Activated naive CD4-positive, alpha-beta T cell treated with anti-CD3 and anti-CD28 coated beads, Interleukin-2, amount 50 U/mL, for 24 hours (primary cell): ENCODE measurements around the gene TPGS1.

Source experiments
- H3K27ac Mint-ChIP-seq: one replicate; pipeline ENCODE4 v1.8.0; 2021; ENCODE audit warnings: mild to moderate bottlenecking, mixed read lengths
- H3K27me3 Mint-ChIP-seq: one replicate; pipeline ENCODE4 v1.8.0; 2021; ENCODE audit warnings: mixed read lengths
- H3K36me3 Mint-ChIP-seq: one replicate; pipeline ENCODE4 v1.8.0; 2021; ENCODE audit warnings: mixed read lengths
- H3K4me1 Mint-ChIP-seq: one replicate; pipeline ENCODE4 v1.8.0; 2021; ENCODE audit warnings: mixed read lengths
- H3K4me3 Mint-ChIP-seq: one replicate; pipeline ENCODE4 v1.8.0; 2021; ENCODE audit warnings: mild to moderate bottlenecking, mixed read lengths
- H3K9me3 Mint-ChIP-seq: one replicate; pipeline ENCODE4 v1.8.0; 2021; ENCODE audit warnings: mixed read lengths

The TPGS1 gene

DNA sequence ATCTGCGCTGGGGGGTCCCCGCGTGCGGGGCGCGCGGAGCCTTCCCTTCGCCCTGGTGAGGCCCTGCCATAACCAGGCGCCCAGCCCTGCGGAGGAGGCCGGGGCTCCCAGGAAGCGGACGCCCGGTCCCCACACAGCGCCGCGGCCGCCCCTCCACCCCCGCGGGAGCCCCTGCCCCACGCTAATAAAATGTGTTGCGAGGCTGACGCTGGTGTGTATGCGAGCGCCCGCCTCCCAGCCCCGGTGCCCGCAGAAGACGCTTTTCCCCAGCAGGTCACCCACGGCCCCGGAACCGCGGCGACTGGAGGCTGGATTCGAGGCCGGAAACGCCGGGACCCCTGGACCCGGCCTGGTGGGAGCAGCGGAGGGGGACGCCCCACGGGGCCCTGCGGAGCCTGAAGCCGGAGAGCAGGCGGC, 12.2 kb downstream of the TPGS1 start:
- no peak overlapping the region for H3K27ac Mint-ChIP-seq
- H3K4me1 Mint-ChIP-seq, result peaks cover 10% of the 10 kb centered on the region
- H3K9me3 Mint-ChIP-seq, result no peaks in the 10 kb centered on the region
- no peaks in the 10 kb centered on the region for H3K36me3 Mint-ChIP-seq
- no peaks in the 10 kb centered on the region for H3K27me3 Mint-ChIP-seq
- no peak overlapping the region for H3K4me3 Mint-ChIP-seq

DNA sequence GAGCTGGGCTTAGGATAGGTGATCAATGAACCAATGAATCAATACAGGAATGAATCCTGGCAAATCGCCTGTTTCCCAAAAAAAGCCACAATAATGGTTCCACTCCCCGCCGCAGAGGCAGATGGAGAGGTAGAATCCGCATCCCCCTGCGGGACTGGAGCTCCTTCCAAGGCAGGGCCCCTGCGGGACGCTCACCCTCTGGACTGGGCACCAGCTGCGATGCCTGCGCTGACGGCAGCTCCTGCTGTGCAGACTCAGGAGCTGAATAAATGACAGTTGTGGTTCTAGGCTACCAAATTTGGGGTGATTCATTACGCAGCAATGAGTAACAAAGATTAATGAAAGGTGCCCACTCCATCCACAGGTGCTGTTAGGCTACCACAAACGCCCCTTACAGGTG, 15.4 kb downstream of the TPGS1 start:
- H3K27me3 Mint-ChIP-seq, result peaks cover 1% of the 10 kb centered on the region
- no peak overlapping the region for H3K4me3 Mint-ChIP-seq
- H3K27ac Mint-ChIP-seq, result no peak overlapping the region
- no peaks in the 10 kb centered on the region for H3K4me1 Mint-ChIP-seq
- H3K9me3 Mint-ChIP-seq, result no peaks in the 10 kb centered on the region
- no peaks in the 10 kb centered on the region for H3K36me3 Mint-ChIP-seq

DNA sequence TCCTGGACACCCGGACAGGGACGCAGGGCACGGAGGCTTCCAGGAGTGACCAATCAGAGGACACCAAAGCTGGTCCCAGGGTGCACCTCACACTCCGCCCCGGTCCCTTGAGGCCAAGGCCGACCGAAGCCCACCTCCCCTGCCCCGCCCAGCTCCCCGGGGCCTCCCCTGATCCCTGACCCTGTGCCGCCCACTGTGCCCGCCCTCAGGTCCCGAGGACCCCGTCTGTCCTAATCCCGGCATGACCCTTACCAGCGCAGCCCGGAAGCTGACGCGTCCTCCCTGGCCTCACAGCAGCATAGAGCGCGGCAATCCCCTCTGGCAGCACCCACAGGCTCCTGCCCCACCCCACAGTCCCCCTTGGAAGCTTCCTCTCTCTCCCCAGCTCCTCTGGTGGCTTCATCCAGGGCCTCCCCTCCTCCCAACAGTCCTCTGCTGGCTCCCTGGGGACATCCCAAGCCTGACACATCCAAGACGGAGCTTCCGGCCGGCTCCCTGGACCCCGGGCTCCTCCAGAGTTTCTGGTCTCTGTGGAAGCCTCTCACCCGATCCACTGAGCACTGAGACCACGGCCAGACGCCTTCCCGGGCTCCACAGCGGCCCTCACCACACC, 16.9 kb downstream of the TPGS1 start:
- Mint-ChIP-seq H3K27me3 (peaks cover 1% of the 10 kb centered on the region), H3K36me3 (no peaks in the 10 kb centered on the region), H3K4me3 (no peak overlapping the region), H3K27ac (no peak overlapping the region), H3K4me1 (no peaks in the 10 kb centered on the region), H3K9me3 (no peaks in the 10 kb centered on the region)

- Mint-ChIP-seq H3K36me3 (no peaks in the 10 kb centered on the region), H3K27ac (no peak overlapping the region), H3K4me3 (no peak overlapping the region), H3K4me1 (no peaks in the 10 kb centered on the region), H3K27me3 (peaks cover 1% of the 10 kb centered on the region), H3K9me3 (no peaks in the 10 kb centered on the region)
Measured at GRCh38 chr19:525029-525428, 17.7 kb downstream of the TPGS1 start.

- Mint-ChIP-seq H3K4me1 (no peaks in the 10 kb centered on the region), H3K27ac (no peak overlapping the region), H3K36me3 (no peaks in the 10 kb centered on the region), H3K4me3 (no peak overlapping the region), H3K27me3 (peaks cover 1% of the 10 kb centered on the region), H3K9me3 (no peaks in the 10 kb centered on the region)
Measured at GRCh38 chr19:525857-526419, 18.6 kb downstream of the TPGS1 start.

DNA sequence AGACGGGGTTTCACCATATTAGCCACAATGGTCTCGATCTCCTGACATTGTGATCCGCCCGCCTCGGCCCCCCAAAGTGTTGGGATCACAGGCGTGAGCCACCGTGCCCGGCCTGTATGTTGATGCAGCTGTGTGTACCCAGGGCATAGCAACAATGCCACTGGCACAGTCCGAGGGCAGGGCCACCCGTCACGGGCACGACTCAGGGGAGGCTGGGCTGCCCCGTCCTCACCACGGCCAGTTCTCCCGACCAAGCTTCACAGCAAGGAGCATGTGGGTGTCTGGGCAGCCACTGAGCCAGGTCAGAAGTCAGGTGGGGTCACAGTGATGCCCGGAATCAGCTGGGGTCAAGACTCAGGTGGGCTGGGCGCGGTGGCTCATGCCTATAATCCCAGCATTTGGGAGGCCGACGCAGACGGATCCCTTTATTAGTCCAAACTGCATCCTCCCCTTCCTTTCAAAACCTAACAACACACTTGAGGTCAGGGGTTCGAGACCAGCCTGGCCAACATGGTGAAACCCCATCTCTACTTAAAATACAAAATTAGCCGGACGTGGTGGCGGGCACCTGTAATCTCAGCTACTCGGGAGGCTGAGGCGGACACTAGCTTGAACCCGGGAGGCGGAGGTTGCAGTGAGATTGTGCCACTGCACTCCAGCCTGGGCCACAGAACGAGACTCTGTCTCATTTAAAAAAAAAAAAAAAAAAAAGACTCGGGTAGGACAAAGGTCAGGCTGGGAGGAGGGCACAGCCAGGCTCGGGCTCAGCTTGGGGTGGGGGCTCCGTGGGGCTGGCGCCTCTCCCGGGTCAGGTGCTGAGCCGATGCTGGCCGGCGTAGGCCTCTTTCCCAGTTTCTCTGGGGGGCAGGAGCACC, 23.1 kb downstream of the TPGS1 start:
- Mint-ChIP-seq H3K27ac (peak overlapping the region; percentile 70), H3K27me3 (peaks cover 1% of the 10 kb centered on the region), H3K36me3 (no peaks in the 10 kb centered on the region), H3K4me1 (peaks cover 15% of the 10 kb centered on the region), H3K9me3 (no peaks in the 10 kb centered on the region), H3K4me3 (peak overlapping the region; percentile 82)

DNA sequence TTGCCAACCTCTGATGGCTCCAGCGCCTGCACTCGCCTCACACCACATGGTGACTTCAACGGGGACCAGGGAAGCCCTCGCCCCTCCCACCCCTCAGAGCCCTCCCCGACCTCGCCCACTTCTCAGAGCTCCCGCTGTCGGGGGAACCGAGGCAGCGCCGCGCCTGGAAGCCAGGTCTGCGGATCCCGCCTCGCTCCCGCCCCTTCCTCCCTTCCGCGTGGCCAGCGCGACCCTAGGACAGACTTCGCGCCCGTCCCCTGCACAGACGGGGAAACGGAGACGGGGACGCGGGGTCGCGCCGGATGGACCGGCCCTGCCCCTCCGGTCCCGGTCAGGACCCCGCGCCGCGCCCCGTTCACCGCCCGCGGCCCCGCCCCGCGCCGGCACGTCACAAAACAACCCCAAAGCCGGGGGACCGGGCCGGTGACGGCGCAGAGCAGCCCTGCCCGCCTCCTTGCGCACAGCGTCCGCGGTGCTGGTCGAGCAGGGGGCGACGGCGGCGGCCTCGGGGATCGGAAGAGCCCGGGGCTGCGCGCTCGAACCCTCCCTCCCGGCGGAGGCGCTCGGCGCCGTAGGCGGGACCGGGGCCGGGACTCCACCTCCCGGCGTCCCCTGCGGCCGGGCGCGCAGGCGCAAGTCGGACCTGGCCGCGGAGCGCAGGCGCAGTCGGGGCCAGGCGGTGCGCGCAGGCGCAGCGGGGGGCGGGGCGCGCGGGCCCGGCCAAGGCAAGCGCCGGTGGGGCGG, 23.9 kb downstream of the TPGS1 start:
- H3K4me3 Mint-ChIP-seq, result peak overlapping the region; percentile 82
- peaks cover 1% of the 10 kb centered on the region for H3K27me3 Mint-ChIP-seq
- H3K9me3 Mint-ChIP-seq, result no peaks in the 10 kb centered on the region
- no peaks in the 10 kb centered on the region for H3K36me3 Mint-ChIP-seq
- peak overlapping the region; percentile 70 for H3K27ac Mint-ChIP-seq
- peaks cover 15% of the 10 kb centered on the region for H3K4me1 Mint-ChIP-seq

DNA sequence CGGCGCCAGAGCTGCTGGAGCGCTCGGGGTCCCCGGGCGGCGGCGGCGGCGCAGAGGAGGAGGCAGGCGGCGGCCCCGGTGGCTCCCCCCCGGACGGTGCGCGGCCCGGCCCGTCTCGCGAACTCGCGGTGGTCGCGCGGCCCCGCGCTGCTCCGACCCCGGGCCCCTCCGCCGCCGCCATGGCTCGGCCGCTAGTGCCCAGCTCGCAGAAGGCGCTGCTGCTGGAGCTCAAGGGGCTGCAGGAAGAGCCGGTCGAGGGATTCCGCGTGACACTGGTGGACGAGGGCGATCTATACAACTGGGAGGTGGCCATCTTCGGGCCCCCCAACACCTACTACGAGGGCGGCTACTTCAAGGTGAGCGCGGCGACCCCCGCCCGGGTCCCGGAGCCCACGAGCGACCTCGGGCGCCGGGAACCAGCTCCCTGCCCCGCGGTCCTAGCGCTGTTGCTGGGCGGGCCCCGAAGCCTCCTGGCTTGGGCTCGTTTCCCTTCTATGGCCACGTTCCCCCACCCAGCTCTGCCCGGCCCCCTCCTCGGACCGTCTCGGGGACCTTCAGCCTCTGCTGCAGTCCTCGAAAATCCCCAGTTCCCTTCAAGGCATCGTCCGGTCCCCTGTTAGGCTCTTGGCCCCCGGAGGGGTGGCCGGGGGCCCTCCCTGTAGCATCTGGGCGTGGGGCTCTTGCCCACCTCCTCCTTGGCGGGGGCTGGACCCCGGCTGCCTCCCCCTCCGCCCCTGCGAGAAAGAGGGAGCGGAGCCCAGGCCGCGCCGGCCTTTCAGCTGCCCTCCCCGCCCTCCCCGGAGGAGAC, 24.7 kb downstream of the TPGS1 start, which contains the start of gene CDC34:
Gene CDC34, plus strand, starts transcription at position 8 of the 808 bp plus-strand sequence. Its CDS starts 172 bp downstream, at position 180.
- Mint-ChIP-seq H3K36me3 (no peaks in the 10 kb centered on the region), H3K4me3 (peak within 1 kb of the TSS; percentile 86), H3K27ac (peak within 1 kb of the TSS; percentile 70), H3K9me3 (no peaks in the 10 kb centered on the region), H3K4me1 (peaks cover 15% of the 10 kb centered on the region), H3K27me3 (no peaks in the 10 kb centered on the region)

DNA sequence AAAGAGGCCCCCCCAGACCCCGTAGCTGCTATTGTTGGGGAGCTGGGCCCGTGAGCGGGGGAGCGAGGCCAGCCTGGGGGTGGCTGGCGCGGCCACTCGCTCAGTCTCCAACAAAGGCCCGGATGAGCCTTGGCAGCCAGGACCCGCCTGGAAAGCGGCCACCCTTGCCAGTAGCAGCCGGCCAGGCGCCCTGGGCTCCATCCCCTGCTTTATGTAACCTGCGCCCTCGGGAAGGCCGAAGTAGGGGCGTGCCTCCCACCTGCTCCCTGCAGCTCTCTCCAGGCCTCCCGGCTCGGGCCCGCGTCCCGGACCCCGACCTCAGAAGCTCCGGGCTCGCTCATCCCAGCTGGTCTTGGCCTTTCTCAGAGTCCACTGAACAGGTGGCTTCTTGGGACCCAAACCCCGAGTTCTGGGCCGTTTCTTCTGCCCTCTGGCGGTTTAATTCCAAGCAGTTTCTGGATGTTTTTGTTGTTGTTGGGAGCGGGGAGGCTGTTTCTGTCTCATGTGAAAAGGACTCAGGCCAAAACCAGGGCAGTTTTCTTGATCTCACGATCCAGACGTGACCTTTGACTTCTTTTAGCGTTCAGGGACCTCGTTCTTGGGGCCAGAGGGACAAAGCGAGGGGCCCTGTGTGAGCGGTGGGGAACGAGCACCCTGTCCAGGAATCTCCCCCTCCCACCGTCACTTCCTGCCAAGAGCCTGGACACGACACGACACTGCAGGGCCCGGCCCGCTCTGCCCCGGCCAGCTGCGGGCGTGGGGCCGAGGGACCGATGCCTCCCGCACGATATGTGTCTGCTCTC, 25.5 kb downstream of the TPGS1 start:
- H3K9me3 Mint-ChIP-seq, result no peaks in the 10 kb centered on the region
- no peak overlapping the region for H3K27ac Mint-ChIP-seq
- H3K36me3 Mint-ChIP-seq, result no peaks in the 10 kb centered on the region
- no peaks in the 10 kb centered on the region for H3K27me3 Mint-ChIP-seq
- H3K4me1 Mint-ChIP-seq, result peaks cover 15% of the 10 kb centered on the region
- peak overlapping the region; percentile 86 for H3K4me3 Mint-ChIP-seq

DNA sequence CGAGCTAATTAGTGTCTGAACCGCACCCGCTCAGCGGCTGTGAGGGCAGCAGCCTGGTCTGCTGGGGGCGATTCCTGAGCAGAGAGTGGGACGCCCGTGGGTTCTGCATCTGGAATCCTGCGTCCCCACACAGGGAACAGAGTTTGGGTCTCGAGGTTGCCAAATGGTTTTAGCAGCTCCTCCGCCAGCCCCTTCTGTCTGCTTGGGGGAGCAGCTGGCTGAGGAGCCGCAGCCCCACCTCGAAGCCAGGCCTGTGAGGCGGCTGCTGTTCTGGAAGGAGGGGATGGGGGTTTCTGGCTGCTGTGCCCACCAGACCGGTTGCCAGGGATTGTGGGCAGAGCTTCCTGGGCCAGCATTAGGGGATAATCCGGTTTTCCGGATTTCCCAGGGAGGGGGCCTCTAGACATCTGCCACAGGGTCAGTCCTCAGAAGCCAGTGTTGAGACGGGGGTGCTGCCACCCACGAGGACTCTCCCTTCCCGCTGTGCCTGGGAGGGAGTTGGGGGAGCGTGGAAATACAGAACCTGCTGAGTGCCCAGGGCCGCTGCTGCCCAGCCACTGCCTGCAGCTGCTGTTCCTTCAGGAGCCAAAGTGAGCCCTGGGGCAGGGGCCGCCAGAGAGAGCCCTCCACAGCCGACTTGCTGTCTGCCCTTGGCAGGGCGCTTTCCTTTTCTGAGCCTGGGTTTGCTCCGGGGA, 26.2 kb downstream of the TPGS1 start:
- H3K4me1 Mint-ChIP-seq, result peaks cover 15% of the 10 kb centered on the region
- H3K27me3 Mint-ChIP-seq, result no peaks in the 10 kb centered on the region
- H3K9me3 Mint-ChIP-seq, result no peaks in the 10 kb centered on the region
- peak overlapping the region; percentile 86 for H3K4me3 Mint-ChIP-seq
- H3K36me3 Mint-ChIP-seq, result peaks cover 3% of the 10 kb centered on the region
- H3K27ac Mint-ChIP-seq, result no peak overlapping the region

GRCh38 chr19:534088-534487, 26.8 kb downstream of the TPGS1 start:
- Mint-ChIP-seq H3K27ac (no peak overlapping the region), H3K4me1 (peaks cover 15% of the 10 kb centered on the region), H3K4me3 (peak overlapping the region; percentile 15), H3K27me3 (no peaks in the 10 kb centered on the region), H3K9me3 (no peaks in the 10 kb centered on the region), H3K36me3 (peaks cover 3% of the 10 kb centered on the region)

GRCh38 chr19:535017-535835, 27.9 kb downstream of the TPGS1 start:
- no peaks in the 10 kb centered on the region for H3K9me3 Mint-ChIP-seq
- peaks cover 15% of the 10 kb centered on the region for H3K4me1 Mint-ChIP-seq
- peak overlapping the region; percentile 60 for H3K4me3 Mint-ChIP-seq
- peaks cover 3% of the 10 kb centered on the region for H3K36me3 Mint-ChIP-seq
- no peaks in the 10 kb centered on the region for H3K27me3 Mint-ChIP-seq
- H3K27ac Mint-ChIP-seq, result no peak overlapping the region
